ENCODE data around the gene ISX.
A peak's percentile ranks its signal among the peaks of the same experiment; 100 is the strongest.

Gene ISX

DNA sequence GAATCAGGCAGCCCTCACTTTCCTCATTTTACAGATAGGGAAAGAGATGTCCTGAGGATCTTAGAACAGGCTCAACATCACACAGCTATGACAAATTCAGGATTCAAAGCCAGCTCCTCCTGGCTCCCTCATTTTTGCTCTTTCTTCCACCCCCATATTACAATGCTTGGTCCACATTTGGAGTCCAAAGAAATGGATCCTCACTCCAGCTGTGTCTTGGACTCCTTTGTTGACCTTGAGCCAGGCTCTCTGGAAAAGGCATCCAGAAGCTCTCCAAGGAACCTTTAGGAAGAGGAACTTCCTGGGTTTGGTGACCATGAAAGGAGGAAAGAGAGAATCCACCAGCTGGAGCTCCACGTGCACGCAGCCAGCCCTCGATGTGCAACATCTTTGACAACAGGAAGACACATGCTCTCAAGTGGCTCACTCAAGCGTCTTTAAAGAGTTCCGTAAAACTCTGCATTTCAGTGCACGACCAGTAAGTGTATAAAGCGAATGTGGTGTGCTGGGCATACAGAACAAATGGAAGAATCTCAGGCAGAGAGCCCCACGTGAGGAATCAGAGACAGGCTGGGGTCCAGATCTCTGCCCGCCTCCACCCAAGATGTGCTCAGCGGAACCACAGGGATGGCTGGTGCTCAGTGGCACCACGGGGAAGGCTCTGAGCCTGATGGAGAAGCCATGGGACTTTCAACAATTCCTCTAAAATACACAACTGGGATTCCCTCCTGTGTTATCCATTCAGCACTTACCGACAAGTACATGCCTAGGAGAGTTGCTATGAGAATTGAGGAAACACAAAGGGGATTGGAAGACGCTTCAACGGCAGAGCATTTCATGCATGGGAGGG is 48.4 kb downstream of the ISX start:
- no peak for DNase-seq

- DNase-seq = no peak
Observed at GRCh38 chr22:35115515-35115914, 49.6 kb downstream of the ISX start.

DNA sequence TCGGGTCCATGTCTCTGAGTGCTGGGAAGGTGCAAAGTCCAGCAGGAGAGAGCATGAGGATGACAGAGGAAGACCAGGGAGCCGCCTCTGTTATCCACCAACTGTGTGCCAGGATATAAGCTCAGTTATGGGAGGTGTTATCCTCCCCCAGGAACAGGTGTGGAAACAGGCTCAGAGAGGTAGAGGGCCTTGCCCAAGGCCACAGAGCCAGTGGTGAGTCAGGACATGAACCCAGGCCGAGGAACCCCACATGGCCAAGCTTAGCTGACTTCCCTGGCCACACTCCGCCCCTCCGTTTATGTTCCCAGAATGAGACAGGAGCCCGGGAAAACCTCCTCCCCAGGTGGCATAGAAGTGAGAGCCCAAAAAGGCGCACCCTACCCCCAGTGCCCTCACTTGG is 50.3 kb downstream of the ISX start:
- DNase-seq = no peak

DNA sequence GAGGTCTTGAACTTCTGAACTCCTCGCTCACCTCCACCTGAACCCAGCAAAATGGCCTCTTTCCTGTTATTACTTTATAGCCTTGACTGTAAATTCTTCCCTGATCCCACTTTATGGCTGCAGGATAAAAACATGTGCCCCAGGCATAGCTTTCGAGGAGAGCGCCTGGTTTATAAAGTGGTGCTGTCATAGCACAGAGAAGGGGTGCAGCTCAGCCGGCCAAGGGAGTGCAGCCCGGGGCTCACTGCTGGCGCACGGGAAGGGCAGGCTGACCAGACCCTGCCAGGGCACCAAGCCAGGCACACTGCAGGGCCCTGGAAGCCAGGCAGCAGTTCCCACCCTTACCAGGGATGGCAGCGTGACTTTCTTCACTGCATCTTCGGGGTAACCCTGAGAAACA is 50.9 kb downstream of the ISX start:
- no peak for DNase-seq

DNA sequence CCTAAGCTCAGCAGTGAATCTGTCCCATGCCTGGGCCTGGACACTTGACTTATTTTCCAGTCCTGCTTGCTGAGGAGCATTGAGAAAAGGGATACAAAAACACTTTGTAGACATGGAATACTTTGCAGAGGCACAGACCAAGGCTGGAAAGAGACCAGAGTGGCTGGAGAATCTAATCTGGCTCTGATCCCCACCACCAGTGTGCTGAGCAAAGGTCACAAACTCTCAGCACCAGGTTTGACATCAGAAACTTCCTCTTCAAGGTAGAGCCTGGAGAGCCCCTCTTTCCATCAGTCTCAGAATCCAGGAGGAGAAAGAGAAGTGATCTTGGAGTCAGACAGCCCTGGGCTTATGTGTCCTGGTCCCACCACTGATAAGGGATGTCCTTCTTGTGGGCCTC is 53.5 kb downstream of the ISX start:
- DNase-seq = no peak

DNA sequence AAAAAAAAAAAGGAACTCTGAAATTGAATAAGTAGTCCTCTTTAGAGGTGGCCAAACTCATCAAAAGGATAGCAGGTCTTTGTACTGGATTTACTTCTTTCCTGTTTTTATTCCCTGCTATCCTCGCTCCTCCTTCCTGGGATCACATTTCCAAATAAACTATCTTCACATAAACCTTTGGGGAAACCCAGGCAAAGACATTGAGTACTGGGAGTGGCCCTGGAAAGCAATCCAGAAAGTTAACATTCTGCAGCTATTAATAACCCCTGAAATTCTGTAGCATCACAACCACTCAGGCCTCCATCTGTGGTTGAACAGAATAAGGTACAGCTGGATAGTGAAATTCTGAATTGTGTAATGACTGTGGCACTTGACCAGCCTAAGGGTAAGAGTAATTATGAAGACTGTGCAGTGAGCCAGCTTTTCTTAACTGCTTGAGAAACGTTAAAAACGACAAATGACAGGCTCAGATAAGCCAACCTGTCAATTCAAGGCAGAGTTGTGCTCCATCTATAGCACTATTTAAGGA is 58.8 kb downstream of the ISX start:
- DNase-seq = no peak

- no peak for DNase-seq
Observed at GRCh38 chr22:35126993-35127392, 61.0 kb downstream of the ISX start.

DNA sequence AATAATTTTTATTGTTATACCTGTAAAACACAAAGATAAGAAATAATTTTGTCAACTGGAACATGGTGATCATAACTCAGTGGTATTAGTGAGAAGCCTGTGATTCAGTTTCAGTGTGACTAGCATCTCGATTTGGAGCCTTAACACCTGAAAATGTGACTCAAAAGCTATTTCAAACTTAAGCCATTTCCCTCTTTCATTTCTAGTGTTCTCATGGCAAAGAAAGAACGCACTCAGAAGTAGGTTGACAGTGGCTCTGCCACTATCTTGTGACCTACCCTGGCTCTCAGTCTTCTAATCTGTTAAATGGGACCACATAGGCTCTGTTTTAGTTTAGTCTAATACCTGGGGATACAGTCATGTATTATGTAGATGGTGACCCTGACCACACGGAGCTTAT is 62.7 kb downstream of the ISX start:
- no peak for DNase-seq

DNA sequence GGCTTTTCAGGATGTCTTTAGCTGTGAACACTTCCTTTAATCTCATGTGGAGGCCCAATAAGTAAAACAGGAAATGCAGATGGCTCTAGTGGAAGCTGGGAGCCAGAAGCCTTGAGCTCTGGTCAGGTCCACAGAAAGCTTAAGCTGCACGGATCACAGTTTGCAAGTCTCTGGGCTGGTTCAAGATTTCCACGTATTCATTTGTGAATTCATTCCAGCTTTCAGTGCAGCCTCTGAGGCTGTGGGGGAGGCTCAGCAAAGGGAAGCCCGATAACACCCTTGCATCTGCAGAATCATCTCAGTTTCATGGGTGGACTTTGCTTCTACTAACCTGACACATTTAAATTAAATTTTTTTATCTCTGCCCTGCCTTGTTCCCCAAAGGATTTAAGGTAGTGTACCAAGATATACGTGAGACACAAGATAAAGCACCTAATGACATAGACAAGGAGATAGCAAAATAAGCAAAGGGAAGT is 65.6 kb downstream of the ISX start:
- DNase-seq = peak; percentile 44

GRCh38 chr22:35132568-35132967 is 66.6 kb downstream of the ISX start:
- no peak for DNase-seq

DNA sequence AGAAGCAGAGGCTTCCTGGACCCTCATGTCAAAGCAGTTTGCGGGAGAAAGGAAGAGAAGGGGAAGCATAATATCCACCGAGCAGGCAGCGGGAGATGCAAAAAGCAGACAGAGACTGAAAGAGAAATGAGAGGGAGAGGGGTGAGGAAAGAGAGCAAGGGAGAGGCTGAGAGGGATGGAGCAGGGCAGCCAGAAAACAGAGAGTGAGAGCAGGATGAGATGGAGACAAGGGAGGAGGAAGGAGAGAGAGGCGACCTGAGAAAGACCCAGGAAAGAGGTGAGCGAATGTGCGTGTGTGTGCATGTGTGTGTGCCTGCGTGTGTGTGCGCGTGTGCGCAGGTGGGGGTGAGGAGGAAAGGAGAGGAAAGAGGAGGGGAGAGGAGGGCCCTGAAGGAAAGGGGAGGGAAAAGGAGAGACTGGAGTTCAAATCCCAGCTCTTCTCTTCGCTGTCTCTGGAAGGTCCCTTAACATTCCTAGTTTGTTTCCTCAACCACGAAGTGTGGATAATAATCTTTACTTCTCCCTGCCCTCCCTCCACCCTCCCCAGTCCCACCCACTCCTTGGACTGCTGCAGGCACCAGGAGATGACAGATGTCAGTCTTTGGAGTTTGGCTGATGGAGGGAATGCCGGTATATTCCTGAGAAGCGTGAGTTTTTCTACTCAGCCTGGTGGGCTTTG is 67.9 kb downstream of the ISX start:
- DNase-seq = peak; percentile 7

DNA sequence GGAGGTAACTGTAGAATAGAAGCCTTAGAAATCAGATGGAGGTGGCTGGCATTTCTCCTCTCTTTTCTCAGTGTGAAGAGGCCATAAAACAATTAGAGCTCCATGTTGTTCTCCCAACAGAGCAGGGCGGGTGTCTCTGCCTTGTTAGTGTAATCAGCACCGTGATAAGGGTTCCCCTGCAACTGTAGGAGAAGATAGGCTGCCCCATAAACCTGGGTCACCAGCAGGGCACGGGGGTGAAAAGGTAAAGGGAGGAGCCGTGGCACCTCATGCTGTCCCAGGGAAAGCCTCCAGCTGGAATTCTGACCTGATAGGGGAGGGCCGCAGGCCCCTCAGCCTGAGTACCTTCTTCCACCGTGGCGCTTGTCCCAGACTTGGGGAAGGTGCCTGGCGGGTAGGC is 68.7 kb downstream of the ISX start:
- no peak for DNase-seq

GRCh38 chr22:35135165-35135564 is 69.2 kb downstream of the ISX start:
- DNase-seq = no peak
